ENCODE measurements around the gene HLA-DQB1.

The HLA-DQB1 gene

GRCh38 chr6:32623693-32624092 lies 42.8 kb downstream of the HLA-DQB1 start:
- no peak for DNase-seq

GRCh38 chr6:32622545-32623401 lies 43.7 kb downstream of the HLA-DQB1 start:
- peak; percentile 60 for DNase-seq

- no peak for DNase-seq
Measured at GRCh38 chr6:32621372-32621771, 45.1 kb downstream of the HLA-DQB1 start.

GRCh38 chr6:32617751-32618150 lies 48.7 kb downstream of the HLA-DQB1 start:
- no peak for DNase-seq

- DNase-seq, result no peak
Measured at GRCh38 chr6:32615885-32616532, 50.4 kb downstream of the HLA-DQB1 start.

GRCh38 chr6:32614366-32615081 lies 51.9 kb downstream of the HLA-DQB1 start:
- peak; percentile 14 for DNase-seq

- DNase-seq, result no peak
Measured at GRCh38 chr6:32613475-32613874, 53.0 kb downstream of the HLA-DQB1 start.

GRCh38 chr6:32610682-32611296 lies 55.7 kb downstream of the HLA-DQB1 start:
- no peak for DNase-seq

GRCh38 chr6:32609731-32610640 lies 56.5 kb downstream of the HLA-DQB1 start:
- DNase-seq, result peak; percentile 97
